GM23248 (cell line): ENCODE data around the gene PLA2R1. TPM values are rescaled to one million over a fixed set of nuclear protein-coding genes. Genes with fewer than 3 reads are reported as not detected.
"Not testable (repeated sequence)": the region's sequence is repeated elsewhere in the genome, so short reads cannot be mapped to it uniquely, and the experiment has no call there.

Experiments
- DNase-seq: peaks from one replicate; pipeline ENCODE4 v3.0.0-alpha.2; 2015
- H2AFZ ChIP-seq: fragments of 200-600 bp; sonication (generic); 2 replicates; pipeline ENCODE4 v1.6.1; 2016; ENCODE audit warnings: antibody characterized with exemption
- H3F3A ChIP-seq: fragments of 200-600 bp; sonication (generic); 2 replicates; pipeline ENCODE4 v1.6.1; 2016; ENCODE audit warnings: mild to moderate bottlenecking, antibody characterized with exemption, mixed run types; ENCODE audit not compliant: insufficient read depth
- H3K27ac ChIP-seq: fragments of 200-600 bp; sonication (generic); 2 replicates; pipeline ENCODE4 v1.5.1; 2016; ENCODE audit warnings: mild to moderate bottlenecking
- H3K27me3 ChIP-seq: fragments of 200-600 bp; sonication (generic); replicated peaks from 2 replicates; pipeline ENCODE4 v1.6.1; 2016; ENCODE audit warnings: mild to moderate bottlenecking; ENCODE audit not compliant: insufficient read depth
- H3K36me3 ChIP-seq: fragments of 200-600 bp; sonication (generic); 2 replicates; pipeline ENCODE4 v1.6.1; 2016; ENCODE audit warnings: low read depth, mild to moderate bottlenecking
- H3K4me1 ChIP-seq: fragments of 200-600 bp; sonication (generic); 2 replicates; pipeline ENCODE4 v1.6.1; 2016; ENCODE audit warnings: mild to moderate bottlenecking; ENCODE audit not compliant: insufficient read depth
- H3K4me2 ChIP-seq: fragments of 200-600 bp; sonication (generic); one replicate; pipeline ENCODE4 v1.6.1; 2016; ENCODE audit warnings: mild to moderate bottlenecking; ENCODE audit not compliant: unreplicated experiment
- H3K4me3 ChIP-seq: fragments of 200-600 bp; sonication (generic); 2 replicates; pipeline ENCODE4 v1.5.1; 2016; ENCODE audit warnings: mild to moderate bottlenecking
- H3K79me2 ChIP-seq: fragments of 200-600 bp; sonication (generic); 2 replicates; pipeline ENCODE4 v1.6.1; 2016; ENCODE audit warnings: mild to moderate bottlenecking; ENCODE audit not compliant: insufficient read depth
- H3K9ac ChIP-seq: fragments of 200-600 bp; sonication (generic); 2 replicates; pipeline ENCODE4 v1.6.1; 2016; ENCODE audit warnings: mild to moderate bottlenecking
- H3K9me2 ChIP-seq: fragments of 200-600 bp; sonication (generic); 2 replicates; pipeline ENCODE4 v1.6.1; 2016; ENCODE audit warnings: mixed run types, mild to moderate bottlenecking, moderate library complexity; ENCODE audit not compliant: insufficient read depth
- H3K9me3 ChIP-seq: fragments of 200-600 bp; sonication (generic); one replicate; pipeline ENCODE4 v1.6.1; 2017; ENCODE audit warnings: low read depth
- H4K20me1 ChIP-seq: fragments of 200-600 bp; sonication (generic); 2 replicates; pipeline ENCODE4 v1.6.0; 2016; ENCODE audit not compliant: insufficient read depth
- EZH2 ChIP-seq: fragments of 200-600 bp; sonication (generic); IDR thresholded peaks from 2 replicates; pipeline ENCODE4 v1.6.1; 2018; ENCODE audit warnings: antibody characterized with exemption, mild to moderate bottlenecking; ENCODE audit not compliant: insufficient read depth, poor library complexity, severe bottlenecking
- EZH2phosphoT487 ChIP-seq: fragments of 200-600 bp; sonication (generic); IDR thresholded peaks from 2 replicates; pipeline ENCODE4 v1.6.1; 2018; ENCODE audit warnings: antibody characterized with exemption, moderate library complexity, mild to moderate bottlenecking, low read depth; ENCODE audit not compliant: insufficient read depth
- WGBS, 2 experiments: methylation state at CpG; one replicate each; pipeline ENCODE4 v1.1.6; 2015 to 2017; ENCODE audit warnings: low lambda C conversion rate in 2 of 2, low coverage in 1 of 2; ENCODE audit errors: missing lambda C conversion rate in 2 of 2; 5-methylcytosine and 5-hydroxymethylcytosine counted together
- in situ Hi-C: fragments of 300-500 bp; cut with MboI; formaldehyde crosslinking; loops from 2 replicates; pipeline ENCODE4 v1.15.0; 2020
- polyA plus RNA-seq: library from polyadenylated mRNA; unstranded; fragments of >200 nt; fragmentation: Nextera tagmentation; extraction: Ambion mirVana; gene quantifications from 2 replicates; pipeline ENCODE4 v1.2.1, GENCODE V29; 2016
- total RNA-seq: library from RNA; depleted of rRNA; stranded (reverse); fragments of >200 nt; shearing (Covaris generic); gene quantifications from 2 replicates; pipeline ENCODE4 v1.2.3, GENCODE V29; 2014

The PLA2R1 gene
- total and polyA plus RNA-seq, 2 experiments from 2014 or later: 8.9 to 16.0 TPM

GRCh38 chr2:160042054-160042453, 20.4 kb downstream of the PLA2R1 start:
- H3K9me2 ChIP-seq: no peaks in the 10 kb centered on the region

GRCh38 chr2:160041091-160041490, 21.3 kb downstream of the PLA2R1 start:
- H3K4me3 ChIP-seq: no peak overlapping the region
- no peak overlapping the region for H2AFZ ChIP-seq
- H3K9ac ChIP-seq: no peak overlapping the region
- no peaks in the 10 kb centered on the region for H3K79me2 ChIP-seq
- DNase-seq: no peak
- in situ Hi-C loops: no loop called here
- no peak overlapping the region for H3K4me2 ChIP-seq
- TF ChIP-seq EZH2: no peak
- no peaks in the 10 kb centered on the region for H3K9me3 ChIP-seq
- H3K9me2 ChIP-seq: no peaks in the 10 kb centered on the region
- H3K36me3 ChIP-seq: 0 out of 2 replicates have a peak, but pooled peaks cover 21% of the 10 kb centered on the region
- no peaks in the 10 kb centered on the region for H3K4me1 ChIP-seq
- no peaks in the 10 kb centered on the region for H3F3A ChIP-seq
- no peak overlapping the region for H3K27ac ChIP-seq
- H3K27me3 ChIP-seq: no peaks in the 10 kb centered on the region
- no peaks in the 10 kb centered on the region for H4K20me1 ChIP-seq

More at GRCh38 chr2:160042054-160042453, 20.4 kb downstream of the PLA2R1 start:
- Histone ChIP-seq H3K27ac (no peak overlapping the region), H3K4me1 (no peaks in the 10 kb centered on the region), H3K9me3 (no peaks in the 10 kb centered on the region), H4K20me1 (no peaks in the 10 kb centered on the region), H3F3A (no peaks in the 10 kb centered on the region), H3K27me3 (no peaks in the 10 kb centered on the region), H3K79me2 (0 out of 2 replicates have a peak, but pooled peaks cover 3% of the 10 kb centered on the region), H3K4me3 (no peak overlapping the region), H3K9ac (no peak overlapping the region), H2AFZ (no peak overlapping the region), H3K36me3 (0 out of 2 replicates have a peak, but pooled peaks cover 21% of the 10 kb centered on the region), H3K4me2 (no peak overlapping the region)
- in situ Hi-C loops: no loop called here
- 78 to 83% methylated on average over 7 of the region's 7 CpGs for WGBS, 2 experiments
- TF ChIP-seq EZH2phosphoT487 (no peak), EZH2 (no peak)
- DNase-seq: no peak

GRCh38 chr2:160039166-160039903, 23.1 kb downstream of the PLA2R1 start:
- in situ Hi-C loops: no loop called here
- H4K20me1 ChIP-seq: no peaks in the 10 kb centered on the region
- H3K27ac ChIP-seq: no peak overlapping the region
- no peaks in the 10 kb centered on the region for H3K9me3 ChIP-seq
- WGBS, 2 experiments: 93 to 98% methylated on average over 6 of the region's 6 CpGs
- H3K9ac ChIP-seq: no peak overlapping the region
- no peaks in the 10 kb centered on the region for H3K79me2 ChIP-seq
- H3K4me2 ChIP-seq: no peak overlapping the region
- no peak overlapping the region for H3K4me3 ChIP-seq
- H3K4me1 ChIP-seq: peaks cover 2% of the 10 kb centered on the region
- no peak for DNase-seq
- 0 out of 2 replicates have a peak, but pooled peaks cover 21% of the 10 kb centered on the region for H3K36me3 ChIP-seq
- no peaks in the 10 kb centered on the region for H3K27me3 ChIP-seq
- H3K9me2 ChIP-seq: no peaks in the 10 kb centered on the region
- H2AFZ ChIP-seq: no peak overlapping the region
- no peak for TF ChIP-seq EZH2phosphoT487
- TF ChIP-seq EZH2: no peak
- H3F3A ChIP-seq: peaks cover 9% of the 10 kb centered on the region

GRCh38 chr2:160038662-160039061, 23.8 kb downstream of the PLA2R1 start:
- in situ Hi-C loops, H3K27me3 ChIP-seq, H3K9me2 ChIP-seq, H3K9me3 ChIP-seq, H3K4me1 ChIP-seq, H3K4me3 ChIP-seq, H2AFZ ChIP-seq, H3K9ac ChIP-seq, DNase-seq, H3K79me2 ChIP-seq, H3K27ac ChIP-seq, H3K4me2 ChIP-seq, H4K20me1 ChIP-seq: not testable (repeated sequence)
- Histone ChIP-seq H3F3A (peaks cover 16% of the 10 kb centered on the region), H3K36me3 (0 out of 2 replicates have a peak, but pooled peaks cover 21% of the 10 kb centered on the region)
- 98 to 99% methylated on average over 6 to 8 of the region's 8 CpGs for WGBS, 2 experiments

GRCh38 chr2:160036736-160037135, 25.7 kb downstream of the PLA2R1 start:
- no peak overlapping the region for H3K9ac ChIP-seq

More at GRCh38 chr2:160036736-160037135, 25.7 kb downstream of the PLA2R1 start:
- peaks cover 25% of the 10 kb centered on the region for H3F3A ChIP-seq
- no peaks in the 10 kb centered on the region for H3K79me2 ChIP-seq
- no peaks in the 10 kb centered on the region for H3K27me3 ChIP-seq
- TF ChIP-seq EZH2phosphoT487: no peak
- TF ChIP-seq EZH2: no peak
- in situ Hi-C loops: no loop called here
- H3K4me2 ChIP-seq: no peak overlapping the region
- DNase-seq: no peak
- no peak overlapping the region for H2AFZ ChIP-seq
- H4K20me1 ChIP-seq: no peaks in the 10 kb centered on the region
- H3K9me2 ChIP-seq: no peaks in the 10 kb centered on the region
- peaks cover 15% of the 10 kb centered on the region for H3K4me1 ChIP-seq
- peaks cover 32% of the 10 kb centered on the region for H3K36me3 ChIP-seq
- no peak overlapping the region for H3K27ac ChIP-seq
- 37 to 52% methylated on average over 3 of the region's 3 CpGs for WGBS, 2 experiments
- H3K4me3 ChIP-seq: no peak overlapping the region
- H3K9me3 ChIP-seq: no peaks in the 10 kb centered on the region
